Activated B cell treated with CpG ODN at 0.5 μM for 24 hours (primary cell): ENCODE data around the gene RNASE7. TPM values are rescaled to one million over a fixed set of nuclear protein-coding genes. Genes with fewer than 3 reads are reported as not detected.

Source experiments
- ATAC-seq: fragments of 200-7000 bp; cut with Tn5 transposase; one replicate; pipeline ENCODE4 v1.10.0; 2021; ENCODE audit warnings: low read depth, mild to moderate bottlenecking, moderate library complexity
- CTCF ChIA-PET: fragments of 350-600 bp; sonication (Branson Sonifier 250); formaldehyde crosslinking; loops from one replicate; lab custom pipeline; 2021; ENCODE audit warnings: antibody characterized with exemption; lab: Charles Lee
- POLR2A ChIA-PET: fragments of 350-600 bp; sonication (Branson Sonifier 250); formaldehyde crosslinking; loops from one replicate; lab custom pipeline; 2021; ENCODE audit warnings: antibody characterized with exemption; lab: Charles Lee
- DNase-seq: peaks from one replicate; pipeline ENCODE4 v3.0.0; 2022
- H3K27ac Mint-ChIP-seq: one replicate; pipeline ENCODE4 v1.8.0; 2020; ENCODE audit warnings: mixed read lengths
- H3K27me3 Mint-ChIP-seq: one replicate; pipeline ENCODE4 v1.8.0; 2021; ENCODE audit warnings: mixed read lengths
- H3K36me3 Mint-ChIP-seq: one replicate; pipeline ENCODE4 v1.8.0; 2021; ENCODE audit warnings: low read depth, mixed read lengths
- H3K4me1 Mint-ChIP-seq: one replicate; pipeline ENCODE4 v1.8.0; 2021; ENCODE audit warnings: mixed read lengths
- H3K4me3 Mint-ChIP-seq: one replicate; pipeline ENCODE4 v1.8.0; 2020; ENCODE audit warnings: mild to moderate bottlenecking, mixed read lengths
- H3K9me3 Mint-ChIP-seq: one replicate; pipeline ENCODE4 v1.8.0; 2020; ENCODE audit warnings: mixed read lengths
- CTCF ChIP-seq: fragments of 200-600 bp; IDR thresholded peaks from one replicate; pipeline ENCODE4 v1.8.0; 2022; ENCODE audit warnings: antibody characterized with exemption, mild to moderate bottlenecking
- intact Hi-C: fragments of 100-400 bp; cut with micrococcal nuclease; formaldehyde crosslinking; loops from one replicate; pipeline ENCODE4 v1.15.1; 2024
- total RNA-seq: library from RNA; stranded (reverse); gene quantifications from 2 replicates; pipeline ENCODE4 v1.2.3, GENCODE V29; 2022

The RNASE7 gene
- total RNA-seq, 1 donor from 2014 or later = not detected

- H3K4me1 Mint-ChIP-seq = peaks cover 34% of the 10 kb centered on the region
- POLR2A ChIA-PET = interaction anchor here (1.2 to 3.1 kb wide), 2 partner anchors 29 to 37 kb away, joined by 3 to 29 read pairs; no protein-coding TSS in a partner anchor
- no peak overlapping the region for H3K27ac Mint-ChIP-seq
- no peak overlapping the region for H3K4me3 Mint-ChIP-seq
- H3K9me3 Mint-ChIP-seq = no peaks in the 10 kb centered on the region
- TF ChIP-seq CTCF = no peak
- DNase-seq = no peak
- peaks cover 33% of the 10 kb centered on the region for H3K27me3 Mint-ChIP-seq
- no peak for ATAC-seq
- CTCF ChIA-PET = interaction anchor here (0.7 to 4.7 kb wide), 11 partner anchors 20 to 65 kb away, joined by 3 to 146 read pairs (median 7); partner anchors contain the start of gene TMEM253
- intact Hi-C loops = no loop called here
- no peaks in the 10 kb centered on the region for H3K36me3 Mint-ChIP-seq
These were observed 24.8 kb downstream of the RNASE7 start for GRCh38 chr14:21066882-21067502.

- ChIA-PET POLR2A (interaction anchor here (0.5 to 3.1 kb wide), 5 partner anchors 24 to 242 kb away, joined by 3 to 29 read pairs (median 6); partner anchors contain the start of gene TMEM253), CTCF (interaction anchor here (0.6 to 4.7 kb wide), 15 partner anchors 9 to 70 kb away, joined by 3 to 146 read pairs (median 5); partner anchors contain the start of gene TMEM253)
- H3K4me1 Mint-ChIP-seq = peaks cover 42% of the 10 kb centered on the region
- H3K9me3 Mint-ChIP-seq = no peaks in the 10 kb centered on the region
- peaks cover 20% of the 10 kb centered on the region for H3K27me3 Mint-ChIP-seq
- H3K27ac Mint-ChIP-seq = no peak overlapping the region
- no peak for TF ChIP-seq CTCF
- DNase-seq = no peak
- intact Hi-C loops = loop anchor here (1.0 kb wide), 5 partner anchors 24 to 489 kb away; no protein-coding TSS in a partner anchor
- H3K4me3 Mint-ChIP-seq = peak overlapping the region; percentile 82
- H3K36me3 Mint-ChIP-seq = no peaks in the 10 kb centered on the region
- ATAC-seq = peak; percentile 53
These were observed 26.6 kb downstream of the RNASE7 start for GRCh38 chr14:21068521-21069387.

GRCh38 chr14:21069388-21070082 is 27.4 kb downstream of the RNASE7 start:
- Mint-ChIP-seq H3K27me3 (peaks cover 20% of the 10 kb centered on the region), H3K9me3 (no peaks in the 10 kb centered on the region), H3K36me3 (no peaks in the 10 kb centered on the region), H3K4me1 (peaks cover 42% of the 10 kb centered on the region), H3K27ac (peak overlapping the region; percentile 18), H3K4me3 (peak overlapping the region; percentile 82)
- ChIA-PET CTCF (interaction anchor here (1.5 to 4.7 kb wide), 10 partner anchors 20 to 55 kb away, joined by 11 to 146 read pairs (median 30); partner anchors contain the start of gene TMEM253), POLR2A (interaction anchor here (1.0 to 3.1 kb wide), 3 partner anchors 28 to 34 kb away, joined by 5 to 29 read pairs (median 21); no protein-coding TSS in a partner anchor)
- ATAC-seq (no peak), DNase-seq (no peak)
- intact Hi-C loops = loop anchor here (2.0 to 10.0 kb wide), 2 partner anchors 45 to 435 kb away; partner anchors contain the start of gene NDRG2
- TF ChIP-seq CTCF = no peak

GRCh38 chr14:21070083-21070609 is 28.0 kb downstream of the RNASE7 start, which contains the start of gene ARHGEF40:
TSS of gene ARHGEF40 (plus strand) at chr14:21070304. CDS start at chr14:21070397, 93 bp downstream.
- peaks cover 18% of the 10 kb centered on the region for H3K27me3 Mint-ChIP-seq
- POLR2A ChIA-PET = interaction anchor here (1.0 to 2.6 kb wide), 4 partner anchors 17 to 55 kb away, joined by 5 to 21 read pairs (median 6); no protein-coding TSS in a partner anchor
- intact Hi-C loops = loop anchor here (2.0 to 10.0 kb wide), 2 partner anchors 45 to 435 kb away; partner anchors contain the start of gene NDRG2

More at GRCh38 chr14:21070083-21070609, 28.0 kb downstream of the RNASE7 start, which contains the start of gene ARHGEF40:
- ATAC-seq = peak; percentile 2
- H3K36me3 Mint-ChIP-seq = no peaks in the 10 kb centered on the region
- CTCF ChIA-PET = interaction anchor here (0.6 to 3.3 kb wide), 7 partner anchors 20 to 58 kb away, joined by 3 to 62 read pairs (median 13); partner anchors contain the start of gene TMEM253
- no peaks in the 10 kb centered on the region for H3K9me3 Mint-ChIP-seq
- peak within 1 kb of the TSS; percentile 56 for H3K27ac Mint-ChIP-seq
- H3K4me3 Mint-ChIP-seq = peak within 1 kb of the TSS; percentile 83
- H3K4me1 Mint-ChIP-seq = peaks cover 42% of the 10 kb centered on the region
- no peak for TF ChIP-seq CTCF
- peak; percentile 43 for DNase-seq
